IMR-90 (cell line): ENCODE results near the gene CYB561D2. TPM values are rescaled to one million over a fixed set of nuclear protein-coding genes. Genes with fewer than 3 reads are reported as not detected.

Source experiments
- ATAC-seq: fragments of 200-7000 bp; cut with Tn5 transposase; 2 replicates; pipeline ENCODE4 v1.9.1; 2020; ENCODE audit warnings: low read depth, mild to moderate bottlenecking, moderate library complexity
- BruUV-seq: library from RNA; stranded (reverse); fragments of 400-500 nt; replicated peaks from 2 replicates; lab custom pipeline; 2021; lab: Mats Ljungman, UMichigan
- CTCF ChIA-PET: fragments of 300-600 bp; formaldehyde crosslinking; extraction: SDS; loops from one replicate; lab custom pipeline; 2021; ENCODE audit warnings: antibody characterized with exemption; lab: Yijun Ruan, JAX
- POLR2A ChIA-PET: fragments of 300-600 bp; sonication (Branson Sonifier 250); formaldehyde crosslinking; loops from one replicate; lab custom pipeline; 2022; ENCODE audit warnings: antibody characterized with exemption; ENCODE audit not compliant: unreplicated experiment; lab: Charles Lee
- DNase-seq: peaks from one replicate; pipeline ENCODE4 v3.0.0; 2013
- H2AFZ ChIP-seq: replicated peaks from 2 replicates; pipeline ENCODE3; 2013; ENCODE audit warnings: low read length, mild to moderate bottlenecking; ENCODE audit not compliant: poor library complexity
- H2AK5ac ChIP-seq: 2 replicates; pipeline ENCODE4 v1.6.1; 2013; ENCODE audit warnings: low read depth, low read length, inconsistent platforms
- H2AK9ac ChIP-seq: replicated peaks from 2 replicates; pipeline ENCODE3; 2013; ENCODE audit warnings: mild to moderate bottlenecking, low read depth, low read length, moderate library complexity; ENCODE audit not compliant: poor library complexity
- H2BK120ac ChIP-seq: 2 replicates; pipeline ENCODE4 v1.6.1; 2013; ENCODE audit warnings: low read depth, low read length, inconsistent platforms
- H2BK15ac ChIP-seq: 3 replicates; pipeline ENCODE4 v1.6.1; 2013; ENCODE audit warnings: low read depth, low read length, inconsistent platforms
- H2BK20ac ChIP-seq: 2 replicates; pipeline ENCODE4 v1.6.1; 2013; ENCODE audit warnings: low read depth, mild to moderate bottlenecking, inconsistent platforms, low read length, moderate library complexity
- H2BK5ac ChIP-seq: 2 replicates; pipeline ENCODE4 v1.6.1; 2013; ENCODE audit warnings: mild to moderate bottlenecking, low read depth, low read length, inconsistent platforms; ENCODE audit not compliant: poor library complexity, severe bottlenecking
- H3K14ac ChIP-seq: replicated peaks from 2 replicates; pipeline ENCODE4 v1.6.1; 2013; ENCODE audit warnings: low read depth, low read length, inconsistent platforms
- H3K18ac ChIP-seq: 2 replicates; pipeline ENCODE4 v1.6.1; 2013; ENCODE audit warnings: low read depth, low read length, control low read depth
- H3K23ac ChIP-seq: 2 replicates; pipeline ENCODE4 v1.6.1; 2013; ENCODE audit warnings: low read depth, low read length, inconsistent platforms
- H3K27ac ChIP-seq: 2 replicates; pipeline ENCODE4 v1.5.1; 2013; ENCODE audit warnings: mild to moderate bottlenecking, control low read depth, low read length; ENCODE audit not compliant: insufficient read depth
- H3K27me3 ChIP-seq: 2 replicates; pipeline ENCODE4 v1.6.1; 2013; ENCODE audit warnings: low read length; ENCODE audit not compliant: control insufficient read depth, insufficient read depth
- H3K36me3 ChIP-seq: 2 replicates; pipeline ENCODE4 v1.6.1; 2013; ENCODE audit warnings: low read length, mixed read lengths; ENCODE audit not compliant: control insufficient read depth, insufficient read depth
- H3K4ac ChIP-seq: 2 replicates; pipeline ENCODE4 v1.6.1; 2013; ENCODE audit warnings: low read depth, low read length, inconsistent platforms
- H3K4me1 ChIP-seq: 2 replicates; pipeline ENCODE4 v1.6.1; 2013; ENCODE audit warnings: low read length, mixed read lengths; ENCODE audit not compliant: control insufficient read depth, insufficient read depth
- H3K4me2 ChIP-seq: 2 replicates; pipeline ENCODE4 v1.6.1; 2013; ENCODE audit warnings: low read depth, mild to moderate bottlenecking, control low read depth, low read length, moderate library complexity
- H3K4me3 ChIP-seq: 2 replicates; pipeline ENCODE4 v1.5.1; 2013; ENCODE audit warnings: low read depth, mild to moderate bottlenecking, control low read depth, low read length, moderate library complexity; ENCODE audit not compliant: insufficient read depth
- H3K56ac ChIP-seq: 2 replicates; pipeline ENCODE4 v1.6.1; 2013; ENCODE audit warnings: low read length, inconsistent platforms; ENCODE audit not compliant: insufficient read depth; ENCODE audit errors: extremely low read depth
- H3K79me1 ChIP-seq, 2 experiments: 2 replicates each; pipeline ENCODE4 v1.6.1; 2013; ENCODE audit warnings: low read length in 2 of 2, inconsistent platforms in 1 of 2, low read depth in 1 of 2
- H3K9ac ChIP-seq: 2 replicates; pipeline ENCODE4 v1.6.1; 2013; ENCODE audit warnings: low read depth, low read length, control low read depth
- H3K9me1 ChIP-seq: 2 replicates; pipeline ENCODE4 v1.6.1; 2013; ENCODE audit warnings: low read length, inconsistent platforms; ENCODE audit not compliant: insufficient read depth
- H3K9me3 ChIP-seq: 2 replicates; pipeline ENCODE4 v1.6.1; 2013; ENCODE audit warnings: low read length; ENCODE audit not compliant: control insufficient read depth, insufficient read depth
- H4K20me1 ChIP-seq: 2 replicates; pipeline ENCODE4 v1.6.1; 2013; ENCODE audit warnings: low read length, inconsistent platforms; ENCODE audit not compliant: insufficient read depth
- H4K5ac ChIP-seq: 2 replicates; pipeline ENCODE4 v1.6.1; 2013; ENCODE audit warnings: mild to moderate bottlenecking, low read depth, low read length, control low read depth
- H4K8ac ChIP-seq, 2 experiments: 2 replicates each; pipeline ENCODE4 v1.6.1; 2013; ENCODE audit warnings: low read depth in 2 of 2, low read length in 2 of 2, control low read depth in 1 of 2, inconsistent platforms in 1 of 2
- H4K91ac ChIP-seq: 2 replicates; pipeline ENCODE4 v1.6.1; 2013; ENCODE audit warnings: low read depth, low read length, inconsistent platforms; ENCODE audit not compliant: insufficient read depth
- CEBPB ChIP-seq: IDR thresholded peaks from 2 replicates; pipeline ENCODE4 v1.6.1; 2012; ENCODE audit warnings: low read depth, low read length, improper control_type of control experiment
- MAZ ChIP-seq: IDR thresholded peaks from 2 replicates; pipeline ENCODE4 v1.6.1; 2012; ENCODE audit warnings: low read depth, mild to moderate bottlenecking, low read length, improper control_type of control experiment, moderate library complexity, borderline replicate concordance
- RAD21 ChIP-seq: IDR thresholded peaks from 2 replicates; pipeline ENCODE4 v1.6.1; 2012; ENCODE audit warnings: low read length, improper control_type of control experiment
- WGBS, 2 experiments: methylation state at CpG; one replicate each; pipeline versions ENCODE4 v1.1.5 to v1.1.7; 2013; ENCODE audit warnings: missing lambda C conversion rate in 2 of 2; ENCODE audit not compliant: insufficient read length in 1 of 2; ENCODE audit errors: extremely low coverage in 2 of 2; 5-methylcytosine and 5-hydroxymethylcytosine counted together
- dilution Hi-C: fragments of 300-500 bp; cut with HindIII; formaldehyde crosslinking; loops from one replicate; pipeline ENCODE4 v1.14.3; 2018; ENCODE audit warnings: low sequenced_read_pairs; ENCODE audit not compliant: unreplicated experiment
- in situ Hi-C: fragments of 300-500 bp; cut with MboI; formaldehyde crosslinking; loops from 3 replicates; pipeline ENCODE4 v1.14.3; 2019; ENCODE audit warnings: low sequenced_read_pairs, inconsistent platforms, mixed read lengths
- intact Hi-C: fragments of 100-400 bp; cut with micrococcal nuclease; formaldehyde crosslinking; loops from 2 replicates; pipeline ENCODE4 v1.10.0; 2022
- polyA plus RNA-seq, 3 experiments: library from polyadenylated mRNA; depleted of rRNA; stranded (reverse); fragments of >200 nt; gene quantifications; 2 replicates each; pipeline ENCODE4 v1.2.3, GENCODE V29; 2012; ENCODE audit warnings: low replicate concordance in 1 of 3
- total RNA-seq: library from RNA; depleted of rRNA; stranded (reverse); fragments of >200 nt; gene quantifications from 2 replicates; pipeline ENCODE4 v1.2.3, GENCODE V29; 2012
- TF ChIP-seq, protein P1 (sequence below): conservative IDR thresholded peaks from 2 replicates; pipeline ENCODE4 v1.5.1; 2012; ENCODE audit warnings: mild to moderate bottlenecking, low read depth, low read length, improper control_type of control experiment

CYB561D2 gene
- total and polyA plus RNA-seq, 2 of the 4 experiments (the other 2 are of a cell fraction), result 29.2 to 31.7 TPM

- Histone ChIP-seq H3K14ac (no peak overlapping the region), H2BK120ac (no peak overlapping the region), H3K27ac (no peak overlapping the region), H4K8ac (no peak overlapping the region), H3K9me1 (no peaks in the 10 kb centered on the region), H2AFZ (no peak overlapping the region), H4K91ac (no peak overlapping the region), H4K5ac (no peak overlapping the region), H2AK9ac (no peak overlapping the region), H3K36me3 (no peaks in the 10 kb centered on the region), H3K9ac (no peak overlapping the region), H3K27me3 (peaks cover 63% of the 10 kb centered on the region), H3K56ac (no peak overlapping the region), H3K18ac (no peak overlapping the region), H3K4me2 (no peak overlapping the region), H2BK15ac (no peak overlapping the region), H3K23ac (no peak overlapping the region), H2BK20ac (no peak overlapping the region), H2BK5ac (no peak overlapping the region), H3K4ac (no peak overlapping the region), H3K79me1 (no peaks in the 10 kb centered on the region), H3K9me3 (no peaks in the 10 kb centered on the region), H3K4me3 (no peak overlapping the region), H2AK5ac (no peak overlapping the region), H4K20me1 (no peaks in the 10 kb centered on the region), H3K4me1 (no peaks in the 10 kb centered on the region)
- DNase-seq (no peak), ATAC-seq (peak; percentile 64)
- in situ Hi-C loops, result no loop called here
- no TSS peak for BruUV-seq
- dilution Hi-C loops, result no loop called here
- intact Hi-C loops, result no loop called here
- TF ChIP-seq CEBPB (no peak), MAZ (no peak), RAD21 (peak; percentile 19; the same call in 1 of the 2 replicates)
- TF ChIP-seq, protein P1, sequence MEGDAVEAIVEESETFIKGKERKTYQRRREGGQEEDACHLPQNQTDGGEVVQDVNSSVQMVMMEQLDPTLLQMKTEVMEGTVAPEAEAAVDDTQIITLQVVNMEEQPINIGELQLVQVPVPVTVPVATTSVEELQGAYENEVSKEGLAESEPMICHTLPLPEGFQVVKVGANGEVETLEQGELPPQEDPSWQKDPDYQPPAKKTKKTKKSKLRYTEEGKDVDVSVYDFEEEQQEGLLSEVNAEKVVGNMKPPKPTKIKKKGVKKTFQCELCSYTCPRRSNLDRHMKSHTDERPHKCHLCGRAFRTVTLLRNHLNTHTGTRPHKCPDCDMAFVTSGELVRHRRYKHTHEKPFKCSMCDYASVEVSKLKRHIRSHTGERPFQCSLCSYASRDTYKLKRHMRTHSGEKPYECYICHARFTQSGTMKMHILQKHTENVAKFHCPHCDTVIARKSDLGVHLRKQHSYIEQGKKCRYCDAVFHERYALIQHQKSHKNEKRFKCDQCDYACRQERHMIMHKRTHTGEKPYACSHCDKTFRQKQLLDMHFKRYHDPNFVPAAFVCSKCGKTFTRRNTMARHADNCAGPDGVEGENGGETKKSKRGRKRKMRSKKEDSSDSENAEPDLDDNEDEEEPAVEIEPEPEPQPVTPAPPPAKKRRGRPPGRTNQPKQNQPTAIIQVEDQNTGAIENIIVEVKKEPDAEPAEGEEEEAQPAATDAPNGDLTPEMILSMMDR, result 0 out of 2 replicates have a peak, but pooled peaks have one; percentile 22
- CTCF ChIA-PET, result no interaction called here
- POLR2A ChIA-PET, result no interaction called here
- WGBS, 2 experiments, result 61% methylated on average over 21 of the region's 25 CpGs; no CpG with 5 or more reads in 1 of the 2 experiments
Observed at GRCh38 chr3:50388016-50388719, 37.5 kb downstream of the CYB561D2 start.
